Coronary artery (tissue), 2 donors: ENCODE data around the gene ERH.

Source experiments
- DNase-seq: peaks from one replicate; pipeline ENCODE4 v3.0.0-alpha.2; 2017; ENCODE audit warnings: low spot score
- H3K27ac ChIP-seq, 2 donors: fragments of 200-600 bp; sonication (generic); one replicate each; pipeline ENCODE4 v1.5.1; 2016 to 2019
- H3K4me3 ChIP-seq: fragments of 200-600 bp; sonication (generic); 2 replicates; pipeline ENCODE4 v1.5.1; 2016; ENCODE audit warnings: mild to moderate bottlenecking, moderate library complexity
- CTCF ChIP-seq: fragments of 200-600 bp; sonication (generic); IDR thresholded peaks from one replicate; pipeline ENCODE4 v1.5.1; 2019; ENCODE audit warnings: antibody characterized with exemption

The ERH gene

GRCh38 chr14:69408331-69408960, 10.3 kb upstream of the ERH start:
- TF ChIP-seq CTCF = no peak
- H3K27ac ChIP-seq = no peak overlapping the region
- DNase-seq = no peak
- H3K4me3 ChIP-seq = no peak overlapping the region

- Histone ChIP-seq H3K27ac (no peak overlapping the region), H3K4me3 (no peak overlapping the region)
- DNase-seq = no peak
- TF ChIP-seq CTCF = no peak
These were observed 7.7 kb upstream of the ERH start for GRCh38 chr14:69405762-69406161.

- no peak for DNase-seq
- Histone ChIP-seq H3K4me3 (no peak overlapping the region), H3K27ac (no peak overlapping the region)
- TF ChIP-seq CTCF = no peak
These were observed 6.8 kb upstream of the ERH start for GRCh38 chr14:69404883-69405282.

- Histone ChIP-seq H3K27ac (no peak overlapping the region), H3K4me3 (no peak overlapping the region)
- no peak for TF ChIP-seq CTCF
- DNase-seq = no peak
These were observed 6.4 kb upstream of the ERH start for GRCh38 chr14:69404478-69404877.

GRCh38 chr14:69401841-69402240, 3.7 kb upstream of the ERH start:
- DNase-seq = no peak
- H3K4me3 ChIP-seq = no peak overlapping the region
- no peak for TF ChIP-seq CTCF
- no peak overlapping the region for H3K27ac ChIP-seq

GRCh38 chr14:69400154-69400553, 2.1 kb upstream of the ERH start:
- no peak for DNase-seq
- TF ChIP-seq CTCF = no peak
- no peak overlapping the region for H3K27ac ChIP-seq
- peak overlapping the region; percentile 96 for H3K4me3 ChIP-seq

GRCh38 chr14:69399750-69400149, 1.7 kb upstream of the ERH start:
- TF ChIP-seq CTCF = no peak
- DNase-seq = no peak
- peak overlapping the region; percentile 96 for H3K4me3 ChIP-seq
- no peak overlapping the region for H3K27ac ChIP-seq
